Memory B cell (primary cell): ENCODE results near the gene WDR35.

Source experiments
- ATAC-seq: fragments of 150-1000 bp; cut with Tn5 transposase; 2 replicates; pipeline ENCODE4 v1.10.0; 2021; ENCODE audit warnings: low read depth, mild to moderate bottlenecking, moderate library complexity
- DNase-seq, 2 donors: peaks; one replicate each; pipeline ENCODE4 v3.0.0; 2022; ENCODE audit warnings: low spot score in 2 of 2
- H3K27ac Mint-ChIP-seq: one replicate; pipeline ENCODE4 v1.8.0; 2022; ENCODE audit warnings: mild to moderate bottlenecking, moderate library complexity, mixed read lengths
- H3K27me3 Mint-ChIP-seq: one replicate; pipeline ENCODE4 v1.8.0; 2022; ENCODE audit warnings: mixed read lengths
- H3K36me3 Mint-ChIP-seq: one replicate; pipeline ENCODE4 v1.8.0; 2022; ENCODE audit warnings: mild to moderate bottlenecking, mixed read lengths
- H3K4me1 Mint-ChIP-seq: one replicate; pipeline ENCODE4 v1.8.0; 2022; ENCODE audit warnings: mixed read lengths
- H3K4me3 Mint-ChIP-seq: one replicate; pipeline ENCODE4 v1.8.0; 2022; ENCODE audit warnings: mild to moderate bottlenecking, moderate library complexity, mixed read lengths
- H3K9me3 Mint-ChIP-seq: one replicate; pipeline ENCODE4 v1.8.0; 2022; ENCODE audit warnings: mixed read lengths

The WDR35 gene

GRCh38 chr2:19872302-19872701 is 117.6 kb downstream of the WDR35 start:
- H3K27ac Mint-ChIP-seq: no peak overlapping the region
- H3K4me3 Mint-ChIP-seq: no peak overlapping the region
- peaks cover 8% of the 10 kb centered on the region for H3K4me1 Mint-ChIP-seq
- no peaks in the 10 kb centered on the region for H3K9me3 Mint-ChIP-seq
- ATAC-seq (no peak), DNase-seq (no peak)
- peaks cover 7% of the 10 kb centered on the region for H3K36me3 Mint-ChIP-seq
- H3K27me3 Mint-ChIP-seq: no peaks in the 10 kb centered on the region

GRCh38 chr2:19871836-19872235 is 118.1 kb downstream of the WDR35 start:
- Mint-ChIP-seq H3K27ac (no peak overlapping the region), H3K27me3 (no peaks in the 10 kb centered on the region), H3K36me3 (peaks cover 7% of the 10 kb centered on the region), H3K9me3 (no peaks in the 10 kb centered on the region), H3K4me1 (peaks cover 8% of the 10 kb centered on the region), H3K4me3 (no peak overlapping the region)
- ATAC-seq (no peak), DNase-seq (no peak)

- Mint-ChIP-seq H3K4me1 (peaks cover 8% of the 10 kb centered on the region), H3K27me3 (no peaks in the 10 kb centered on the region), H3K36me3 (peaks cover 2% of the 10 kb centered on the region), H3K4me3 (no peak overlapping the region), H3K9me3 (no peaks in the 10 kb centered on the region), H3K27ac (no peak overlapping the region)
- ATAC-seq (no peak), DNase-seq (no peak)
Observed at GRCh38 chr2:19870792-19871191, 119.1 kb downstream of the WDR35 start.

- ATAC-seq (peak; percentile 88), DNase-seq (peak; percentile 36 to 59)
- Mint-ChIP-seq H3K9me3 (no peaks in the 10 kb centered on the region), H3K27ac (peak overlapping the region; percentile 95), H3K27me3 (no peaks in the 10 kb centered on the region), H3K4me1 (peaks cover 8% of the 10 kb centered on the region), H3K4me3 (peak overlapping the region; percentile 95), H3K36me3 (no peaks in the 10 kb centered on the region)
Observed at GRCh38 chr2:19868701-19869580, 121.0 kb downstream of the WDR35 start.

- ATAC-seq: peak; percentile 59
- no peak for DNase-seq
- Mint-ChIP-seq H3K27ac (peak overlapping the region; percentile 95), H3K27me3 (no peaks in the 10 kb centered on the region), H3K36me3 (no peaks in the 10 kb centered on the region), H3K9me3 (no peaks in the 10 kb centered on the region), H3K4me1 (peaks cover 8% of the 10 kb centered on the region), H3K4me3 (peak overlapping the region; percentile 95)
Observed at GRCh38 chr2:19868224-19868623, 121.7 kb downstream of the WDR35 start.

GRCh38 chr2:19866771-19867170 is 123.1 kb downstream of the WDR35 start:
- DNase-seq: no peak
- Mint-ChIP-seq H3K27ac (no peak overlapping the region), H3K27me3 (no peaks in the 10 kb centered on the region), H3K9me3 (no peaks in the 10 kb centered on the region), H3K4me3 (no peak overlapping the region), H3K4me1 (peaks cover 6% of the 10 kb centered on the region), H3K36me3 (no peaks in the 10 kb centered on the region)
- ATAC-seq: no peak

- Mint-ChIP-seq H3K4me3 (no peak overlapping the region), H3K36me3 (no peaks in the 10 kb centered on the region), H3K27ac (no peak overlapping the region), H3K4me1 (peaks cover 6% of the 10 kb centered on the region), H3K9me3 (no peaks in the 10 kb centered on the region), H3K27me3 (no peaks in the 10 kb centered on the region)
- DNase-seq (no peak), ATAC-seq (no peak)
Observed at GRCh38 chr2:19865151-19865550, 124.8 kb downstream of the WDR35 start.

- peaks cover 3% of the 10 kb centered on the region for H3K4me1 Mint-ChIP-seq
- DNase-seq: no peak
- H3K36me3 Mint-ChIP-seq: no peaks in the 10 kb centered on the region
- H3K4me3 Mint-ChIP-seq: no peak overlapping the region
- H3K27ac Mint-ChIP-seq: no peak overlapping the region
- no peaks in the 10 kb centered on the region for H3K27me3 Mint-ChIP-seq
- no peak for ATAC-seq
- H3K9me3 Mint-ChIP-seq: no peaks in the 10 kb centered on the region
Observed at GRCh38 chr2:19864381-19864780, 125.5 kb downstream of the WDR35 start.

GRCh38 chr2:19863303-19864041 is 126.4 kb downstream of the WDR35 start:
- peak; percentile 78 for ATAC-seq
- H3K36me3 Mint-ChIP-seq: no peaks in the 10 kb centered on the region
- H3K4me3 Mint-ChIP-seq: no peak overlapping the region
- DNase-seq: peak; percentile 76 to 82
- no peaks in the 10 kb centered on the region for H3K27me3 Mint-ChIP-seq
- H3K27ac Mint-ChIP-seq: no peak overlapping the region
- H3K9me3 Mint-ChIP-seq: no peaks in the 10 kb centered on the region
- peaks cover 3% of the 10 kb centered on the region for H3K4me1 Mint-ChIP-seq

GRCh38 chr2:19861813-19862212 is 128.1 kb downstream of the WDR35 start:
- ATAC-seq: no peak
- no peak overlapping the region for H3K4me3 Mint-ChIP-seq
- no peaks in the 10 kb centered on the region for H3K36me3 Mint-ChIP-seq

More at GRCh38 chr2:19861813-19862212, 128.1 kb downstream of the WDR35 start:
- Mint-ChIP-seq H3K27me3 (peaks cover 3% of the 10 kb centered on the region), H3K9me3 (no peaks in the 10 kb centered on the region), H3K4me1 (no peaks in the 10 kb centered on the region), H3K27ac (no peak overlapping the region)
- DNase-seq: no peak
